ENCODE measurements around the gene GAB3. TPM values are rescaled to one million over a fixed set of nuclear protein-coding genes. Genes with fewer than 3 reads are reported as not detected.
"Not testable (repeated sequence)": the region's sequence is repeated elsewhere in the genome, so short reads cannot be mapped to it uniquely, and the experiment has no call there.

GAB3 gene
- total RNA-seq, 4 donors from 2014 or later: 3.5 to 7.4 (median 5.0) TPM

DNA sequence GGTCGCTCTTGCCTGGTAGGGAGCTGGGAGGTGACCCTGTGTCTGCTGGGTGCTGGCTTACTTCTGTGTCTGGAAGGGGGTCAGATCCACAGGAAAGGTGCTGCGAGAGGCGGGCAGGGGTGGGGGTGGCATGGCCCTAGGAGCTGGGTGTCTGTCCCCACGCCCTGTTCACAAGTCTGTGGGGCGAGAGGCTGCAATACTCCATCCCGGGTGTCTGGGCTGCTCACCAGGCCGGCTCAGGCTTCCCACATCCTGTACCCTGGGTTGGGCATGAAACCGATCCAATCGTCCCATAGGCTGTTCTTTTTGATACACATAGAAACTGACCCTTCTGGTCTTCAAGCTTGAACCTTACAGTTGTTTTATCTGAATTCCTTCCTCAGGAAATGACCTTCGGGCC is 96.5 kb downstream of the GAB3 start:
- Histone ChIP-seq H3K4me3 (no peak overlapping the region), H3K9me3 (no peaks in the 10 kb centered on the region), H3K27ac (no peak overlapping the region), H3K27me3 (no peaks in the 10 kb centered on the region), H3K36me3 (no peaks in the 10 kb centered on the region), H3K4me1 (no peaks in the 10 kb centered on the region)
- DNase-seq: no peak
- no peak for TF ChIP-seq POLR2A (IDR thresholded peaks at IDR 0.05)
- TF ChIP-seq CTCF (IDR thresholded peaks at IDR 0.05): no peak

DNA sequence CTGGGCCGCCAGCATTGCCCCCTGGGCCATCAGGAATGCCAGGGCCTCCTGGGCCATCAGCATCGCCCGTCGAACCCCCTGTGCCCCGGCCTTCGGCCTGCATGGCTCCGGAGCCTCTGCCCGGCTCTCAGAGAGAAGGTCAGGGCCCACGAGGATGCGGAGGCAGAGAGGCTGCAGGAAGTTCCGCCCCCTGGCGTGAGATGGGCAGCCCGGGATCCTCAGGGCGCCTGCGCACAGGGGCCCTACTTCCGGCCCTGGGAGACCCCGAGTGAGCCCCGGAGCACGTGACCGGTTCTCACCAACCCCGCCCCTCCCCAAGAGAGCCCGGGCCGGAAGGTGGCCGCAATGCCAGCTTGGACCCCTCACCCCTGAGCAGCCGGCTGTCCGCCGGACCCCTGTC is 97.5 kb downstream of the GAB3 start, which contains the start of gene CTAG2:
TSS of gene CTAG2 (minus strand) at position 167 of the 400 bp plus-strand sequence. CDS start at position 103, 64 bp downstream.
- not testable (repeated sequence) for H3K9me3 ChIP-seq, DNase-seq, H3K4me3 ChIP-seq, H3K27me3 ChIP-seq, H3K36me3 ChIP-seq, H3K4me1 ChIP-seq, H3K27ac ChIP-seq

DNA sequence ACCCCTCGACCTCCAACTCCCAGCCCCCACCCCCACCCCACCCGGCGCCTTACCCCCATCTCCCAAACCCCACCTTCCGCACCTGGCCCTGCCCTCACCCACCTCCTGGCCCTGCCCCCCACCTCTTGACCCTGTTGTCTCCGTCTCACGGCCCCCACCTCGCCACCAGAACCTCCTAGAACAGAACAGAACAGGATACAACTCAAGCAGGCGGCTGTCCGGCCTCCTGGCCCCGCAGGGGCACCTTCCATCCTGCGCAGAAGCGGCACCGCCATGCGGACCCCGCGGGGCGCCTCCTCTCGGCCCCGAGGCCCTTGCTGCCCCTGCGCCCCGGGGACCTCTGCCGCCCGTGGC is 97.9 kb downstream of the GAB3 start:
- H3K9me3 ChIP-seq: no peaks in the 10 kb centered on the region
- H3K27me3 ChIP-seq: no peaks in the 10 kb centered on the region
- TF ChIP-seq POLR2A (IDR thresholded peaks at IDR 0.05): no peak
- TF ChIP-seq CTCF (IDR thresholded peaks at IDR 0.05): no peak
- H3K4me3 ChIP-seq: no peak overlapping the region
- H3K4me1 ChIP-seq: no peaks in the 10 kb centered on the region
- H3K36me3 ChIP-seq: no peaks in the 10 kb centered on the region
- no peak for DNase-seq
- no peak overlapping the region for H3K27ac ChIP-seq

DNA sequence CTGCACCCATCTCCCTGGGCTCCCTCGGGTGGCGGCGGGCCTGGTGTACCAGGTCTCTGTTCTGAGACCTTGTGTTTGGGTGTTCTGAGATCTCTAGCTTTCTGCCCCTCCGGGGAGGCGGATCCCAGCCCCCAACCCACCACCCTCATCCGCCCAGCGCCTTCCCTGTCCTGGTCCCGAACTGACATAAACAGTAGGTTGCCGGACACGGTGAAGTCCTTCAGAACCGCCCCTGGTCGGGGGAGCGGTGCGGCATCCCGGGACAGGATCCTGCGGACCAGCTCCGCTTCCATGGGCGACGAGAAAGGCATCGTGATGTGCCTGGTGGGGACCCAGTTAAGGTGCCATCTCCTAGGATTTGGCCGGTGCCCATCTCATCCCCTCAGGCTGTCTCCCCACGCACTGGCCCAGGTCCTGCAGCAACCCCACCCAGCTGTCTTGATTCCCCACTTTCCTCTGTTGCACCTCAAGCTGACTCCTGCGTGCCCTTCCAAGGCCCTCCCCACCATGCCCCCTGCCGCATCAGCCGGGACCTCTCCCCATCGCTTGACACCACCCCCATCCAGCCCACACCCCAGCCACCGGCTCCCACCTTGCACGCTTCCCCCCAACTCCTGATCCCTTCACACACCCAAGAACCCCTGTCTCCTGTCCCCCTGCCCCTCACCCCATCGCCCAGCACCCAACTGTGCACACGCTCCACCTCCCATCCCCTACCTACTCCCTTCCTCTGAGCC is 98.4 kb downstream of the GAB3 start:
- Histone ChIP-seq H3K27ac (no peak overlapping the region), H3K4me1 (no peaks in the 10 kb centered on the region), H3K9me3 (no peaks in the 10 kb centered on the region), H3K27me3 (no peaks in the 10 kb centered on the region), H3K4me3 (no peak overlapping the region), H3K36me3 (no peaks in the 10 kb centered on the region)
- DNase-seq: no peak
- TF ChIP-seq CTCF (IDR thresholded peaks at IDR 0.05): no peak
- no peak for TF ChIP-seq POLR2A (IDR thresholded peaks at IDR 0.05)

- H3K27me3 ChIP-seq: no peaks in the 10 kb centered on the region
- TF ChIP-seq POLR2A (IDR thresholded peaks at IDR 0.05) (no peak), CTCF (IDR thresholded peaks at IDR 0.05) (no peak)
- no peaks in the 10 kb centered on the region for H3K36me3 ChIP-seq
- no peaks in the 10 kb centered on the region for H3K4me1 ChIP-seq
- H3K4me3 ChIP-seq: no peak overlapping the region
- no peak overlapping the region for H3K27ac ChIP-seq
- DNase-seq: no peak
- no peaks in the 10 kb centered on the region for H3K9me3 ChIP-seq
Measured at GRCh38 chrX:154650221-154650510, 100.7 kb downstream of the GAB3 start.

DNA sequence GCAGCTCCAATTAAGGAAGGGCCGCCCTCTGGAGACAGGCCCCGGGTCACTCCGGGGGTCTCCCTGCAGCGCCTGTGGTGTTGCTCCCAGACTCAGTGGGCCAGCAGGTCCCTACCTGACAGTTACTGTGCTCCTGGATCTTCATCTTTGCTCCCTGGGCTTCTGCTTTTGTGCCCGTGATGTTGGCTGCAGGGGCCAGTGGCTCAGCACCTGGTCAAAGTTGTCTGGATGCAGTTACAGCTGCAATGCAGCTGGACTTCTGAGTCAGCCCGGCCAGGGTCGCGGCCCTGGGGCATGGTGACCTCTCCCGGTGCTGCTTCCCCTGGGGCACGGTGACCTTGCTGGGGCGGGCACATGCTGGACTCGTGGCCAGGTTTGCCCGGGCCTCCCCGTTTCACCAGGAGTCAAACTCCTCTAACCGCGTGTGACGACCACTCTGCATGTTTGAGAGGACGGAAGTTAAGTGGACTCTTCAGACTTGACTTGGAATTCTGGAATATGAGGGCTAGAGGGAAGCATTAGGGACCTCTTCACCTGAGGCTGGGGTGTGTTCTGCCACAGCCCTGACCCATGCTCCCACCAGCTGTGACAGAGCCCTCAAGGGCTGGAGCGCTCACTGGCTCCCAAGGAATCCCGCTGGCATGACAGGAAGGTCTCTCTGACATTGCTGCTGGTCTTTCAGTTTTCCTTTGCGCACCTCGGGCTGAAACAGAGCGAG is 101.2 kb downstream of the GAB3 start:
- no peaks in the 10 kb centered on the region for H3K9me3 ChIP-seq
- TF ChIP-seq POLR2A (IDR thresholded peaks at IDR 0.05): no peak
- no peak for TF ChIP-seq CTCF (IDR thresholded peaks at IDR 0.05)
- no peak overlapping the region for H3K27ac ChIP-seq
- no peak overlapping the region for H3K4me3 ChIP-seq
- no peaks in the 10 kb centered on the region for H3K36me3 ChIP-seq
- no peak for DNase-seq
- H3K4me1 ChIP-seq: no peaks in the 10 kb centered on the region
- no peaks in the 10 kb centered on the region for H3K27me3 ChIP-seq
